Measurements from ENCODE around the gene ARF1.
A peak's percentile ranks its signal among the peaks of the same experiment; 100 is the strongest.

The ARF1 gene

DNA sequence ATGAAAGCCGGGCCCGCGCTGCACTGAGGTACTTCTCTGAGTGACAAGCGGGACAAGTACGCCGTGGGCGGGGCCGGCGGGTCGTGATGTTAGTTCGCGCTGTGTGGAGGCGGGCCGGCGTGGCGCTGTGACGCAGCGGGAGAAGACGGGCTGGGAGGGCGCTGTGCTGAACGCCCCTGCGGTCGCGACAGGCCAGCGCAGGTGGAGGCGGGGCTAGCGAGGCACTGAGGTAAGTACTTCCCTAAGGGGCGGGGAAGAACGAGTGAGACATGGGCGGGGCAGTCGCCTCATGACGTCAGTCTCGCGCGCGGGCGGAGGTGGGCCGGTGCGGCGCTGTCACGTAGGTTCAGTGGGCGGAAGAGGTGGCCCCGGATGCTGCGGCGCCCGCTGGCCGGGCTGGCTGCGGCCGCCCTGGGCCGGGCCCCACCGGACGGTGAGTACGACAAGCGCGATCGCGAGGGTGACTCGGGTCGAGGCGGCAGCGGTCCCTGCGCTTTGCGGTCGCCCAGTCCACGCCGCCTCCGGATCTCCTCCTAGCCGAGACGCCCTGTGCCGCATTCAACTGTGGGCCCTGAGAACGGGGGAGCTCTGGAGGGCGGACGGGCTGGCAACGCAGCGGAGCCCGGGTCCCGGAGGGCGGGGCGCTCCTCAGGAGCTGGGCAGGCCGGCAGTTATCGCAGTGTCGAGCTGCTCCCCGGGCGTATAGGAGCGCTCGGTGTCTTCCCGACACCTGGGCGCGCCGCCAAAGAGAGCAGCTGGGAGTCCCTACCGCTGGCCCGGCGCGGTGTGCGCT lies 57.6 kb downstream of the ARF1 start, which contains the start of gene GUK1:
GUK1 (plus strand) TSS at position 349 of the 793 bp plus-strand sequence; CDS start at position 373, 24 bp downstream.
- Histone ChIP-seq H3K27me3 (ENCODE audit: control insufficient read depth, insufficient read depth, low read length) (peaks cover 29% of the 10 kb centered on the region), H3K36me3 (ENCODE audit: control insufficient read depth, insufficient read depth, low read length) (no peaks in the 10 kb centered on the region), H3K9me3 (ENCODE audit: control insufficient read depth, insufficient read depth, low read length) (no peaks in the 10 kb centered on the region), H3K27ac (ENCODE audit: low read depth, low read length) (peak within 1 kb of the TSS; percentile 87), H3K4me1 (ENCODE audit: control insufficient read depth, insufficient read depth, low read length) (peaks cover 6% of the 10 kb centered on the region; the same call in 1 of the 2 replicates), H3K4me3 (ENCODE audit: low read depth, low read length) (peak within 1 kb of the TSS; percentile 87), H3K9ac (ENCODE audit: low read depth, low read length) (peak within 1 kb of the TSS; percentile 79)

DNA sequence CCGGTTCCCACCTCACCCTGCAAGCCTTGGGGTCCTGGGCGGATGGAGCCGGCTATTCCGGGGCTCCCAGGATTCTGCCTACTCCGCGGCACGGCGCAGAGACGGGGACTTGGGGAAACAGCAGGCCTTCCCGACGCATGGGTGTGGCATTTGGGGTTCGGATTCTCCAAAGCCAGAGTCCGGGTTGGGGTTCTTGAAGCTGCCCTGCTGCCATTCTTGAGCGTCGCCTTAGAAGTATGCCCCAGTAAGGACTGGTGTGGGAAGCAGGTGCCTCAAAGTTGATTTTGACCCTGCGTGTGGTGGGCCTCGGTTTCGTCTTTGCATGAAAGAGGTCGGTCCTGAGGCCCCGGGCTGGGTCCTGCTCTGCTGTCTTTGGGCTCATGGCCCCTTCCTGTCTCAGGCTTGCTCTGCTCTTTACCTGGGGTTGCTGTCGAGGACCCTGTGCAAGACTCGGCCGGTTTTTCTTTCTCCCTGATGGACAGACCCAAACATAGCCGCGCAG lies 58.3 kb downstream of the ARF1 start:
- Histone ChIP-seq H3K27me3 (ENCODE audit: control insufficient read depth, insufficient read depth, low read length) (peaks cover 22% of the 10 kb centered on the region), H3K36me3 (ENCODE audit: control insufficient read depth, insufficient read depth, low read length) (0 out of 2 replicates have a peak, but pooled peaks cover 3% of the 10 kb centered on the region), H3K9me3 (ENCODE audit: control insufficient read depth, insufficient read depth, low read length) (no peaks in the 10 kb centered on the region), H3K27ac (ENCODE audit: low read depth, low read length) (peak overlapping the region; percentile 78), H3K9ac (ENCODE audit: low read depth, low read length) (peak overlapping the region; percentile 79), H3K4me3 (ENCODE audit: low read depth, low read length) (peak overlapping the region; percentile 87), H3K4me1 (ENCODE audit: control insufficient read depth, insufficient read depth, low read length) (peaks cover 6% of the 10 kb centered on the region; the same call in 1 of the 2 replicates)

DNA sequence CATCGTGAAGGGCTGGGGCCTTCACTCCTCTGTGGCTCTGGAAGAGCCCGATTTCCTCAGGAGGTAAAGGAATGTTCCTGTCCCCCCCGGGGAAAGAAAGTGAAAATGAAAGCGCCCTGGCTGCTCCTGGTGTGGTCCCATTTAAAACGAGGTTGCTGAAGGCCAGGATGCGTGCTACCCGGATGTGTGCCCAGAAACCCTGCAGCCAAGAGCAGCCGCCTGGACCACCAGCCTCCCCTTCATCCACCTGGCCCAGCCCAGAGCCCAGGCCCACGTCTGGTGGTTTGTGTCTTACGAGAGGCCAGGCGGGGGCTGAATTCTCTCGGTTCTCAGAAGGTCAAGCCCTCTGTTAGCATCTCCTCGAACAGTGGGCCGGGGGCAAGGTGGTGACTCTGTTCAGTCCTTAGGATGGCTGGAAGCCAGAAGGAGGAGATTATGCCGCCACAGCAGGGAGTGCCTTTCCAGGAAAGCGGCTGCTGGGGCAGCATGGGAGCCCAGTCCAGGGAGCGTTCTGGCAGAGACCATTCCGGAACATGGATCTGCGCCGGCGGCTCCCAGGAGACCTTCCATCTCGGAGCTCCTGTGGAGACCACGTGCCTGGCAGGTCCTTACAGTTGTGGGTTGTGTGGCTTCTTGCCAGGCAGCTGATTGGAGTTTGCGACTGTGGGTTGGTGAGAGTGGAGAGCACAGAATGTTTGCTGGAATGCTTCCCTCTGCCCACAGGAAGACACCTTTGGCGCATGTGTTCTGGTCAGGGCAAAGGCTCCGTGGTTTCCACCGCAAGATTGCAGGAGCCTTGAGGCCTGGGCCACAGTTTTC lies 58.9 kb downstream of the ARF1 start:
- Histone ChIP-seq H3K36me3 (ENCODE audit: control insufficient read depth, insufficient read depth, low read length) (0 out of 2 replicates have a peak, but pooled peaks cover 3% of the 10 kb centered on the region), H3K27me3 (ENCODE audit: control insufficient read depth, insufficient read depth, low read length) (peaks cover 16% of the 10 kb centered on the region), H3K4me3 (ENCODE audit: low read depth, low read length) (peak overlapping the region; percentile 87), H3K27ac (ENCODE audit: low read depth, low read length) (peak overlapping the region; percentile 78), H3K9ac (ENCODE audit: low read depth, low read length) (0 out of 2 replicates have a peak overlapping the region, but pooled peaks have one; percentile 79), H3K4me1 (ENCODE audit: control insufficient read depth, insufficient read depth, low read length) (peaks cover 6% of the 10 kb centered on the region; the same call in 1 of the 2 replicates), H3K9me3 (ENCODE audit: control insufficient read depth, insufficient read depth, low read length) (no peaks in the 10 kb centered on the region)

DNA sequence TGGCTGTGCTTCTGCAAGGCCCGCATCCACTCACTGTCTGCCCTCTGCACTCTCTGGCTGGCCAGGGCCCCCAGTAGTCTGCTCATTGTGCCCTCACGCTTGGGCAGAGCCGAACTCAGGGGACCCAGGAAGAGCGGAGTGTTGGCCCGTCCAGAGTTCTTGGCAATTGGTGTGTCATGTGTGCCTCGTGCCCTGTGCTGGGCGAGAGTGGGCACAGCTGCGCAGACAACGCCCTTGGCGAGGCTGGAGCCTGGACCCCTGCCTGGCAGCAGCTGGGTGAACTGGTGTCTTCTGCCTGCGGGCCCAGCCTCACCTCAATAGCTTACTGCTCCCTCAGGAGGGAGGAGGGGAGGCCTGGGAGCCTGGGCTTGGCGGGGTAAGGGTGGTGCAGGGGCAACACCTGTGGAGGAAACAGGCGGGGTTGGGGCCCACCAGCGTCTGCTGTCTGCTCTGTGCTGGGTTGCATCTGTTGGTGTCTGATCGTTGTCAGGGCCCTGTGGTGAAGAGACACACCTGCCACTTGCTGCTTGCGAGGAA lies 59.7 kb downstream of the ARF1 start:
- Histone ChIP-seq H3K36me3 (ENCODE audit: control insufficient read depth, insufficient read depth, low read length) (0 out of 2 replicates have a peak, but pooled peaks cover 3% of the 10 kb centered on the region), H3K4me3 (ENCODE audit: low read depth, low read length) (no peak overlapping the region), H3K9me3 (ENCODE audit: control insufficient read depth, insufficient read depth, low read length) (no peaks in the 10 kb centered on the region), H3K9ac (ENCODE audit: low read depth, low read length) (no peak overlapping the region), H3K27me3 (ENCODE audit: control insufficient read depth, insufficient read depth, low read length) (peaks cover 8% of the 10 kb centered on the region), H3K4me1 (ENCODE audit: control insufficient read depth, insufficient read depth, low read length) (peaks cover 6% of the 10 kb centered on the region; the same call in 1 of the 2 replicates), H3K27ac (ENCODE audit: low read depth, low read length) (no peak overlapping the region)

DNA sequence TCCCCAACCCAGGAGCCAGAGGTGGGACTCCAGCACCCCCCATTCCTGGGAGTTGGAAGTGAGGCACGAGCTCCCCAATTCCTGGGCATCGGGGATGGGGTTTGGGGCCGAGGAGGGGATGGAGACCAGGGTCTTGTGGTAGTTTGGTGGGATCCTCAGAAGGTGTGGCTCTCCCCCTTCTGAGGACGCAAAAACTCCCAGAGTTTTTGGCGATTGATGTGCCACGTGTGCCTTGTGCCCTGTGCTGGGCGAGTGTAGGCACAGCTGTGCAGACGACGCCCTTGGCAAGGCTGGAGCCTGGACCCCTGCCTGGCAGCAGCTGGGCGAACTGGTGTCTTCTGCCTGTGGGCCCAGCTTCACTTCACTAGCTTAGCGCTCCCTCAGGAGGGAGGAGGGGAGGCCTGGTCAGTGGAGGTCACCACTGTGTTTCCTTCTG lies 60.2 kb downstream of the ARF1 start:
- no peaks in the 10 kb centered on the region for H3K9me3 ChIP-seq (ENCODE audit: control insufficient read depth, insufficient read depth, low read length)
- no peak overlapping the region for H3K4me3 ChIP-seq (ENCODE audit: low read depth, low read length)
- H3K27ac ChIP-seq (ENCODE audit: low read depth, low read length), result no peak overlapping the region
- 0 out of 2 replicates have a peak, but pooled peaks cover 3% of the 10 kb centered on the region for H3K36me3 ChIP-seq (ENCODE audit: control insufficient read depth, insufficient read depth, low read length)
- H3K9ac ChIP-seq (ENCODE audit: low read depth, low read length), result no peak overlapping the region
- H3K27me3 ChIP-seq (ENCODE audit: control insufficient read depth, insufficient read depth, low read length), result peaks cover 3% of the 10 kb centered on the region; the same call in 1 of the 2 replicates
- peaks cover 6% of the 10 kb centered on the region; the same call in 1 of the 2 replicates for H3K4me1 ChIP-seq (ENCODE audit: control insufficient read depth, insufficient read depth, low read length)

DNA sequence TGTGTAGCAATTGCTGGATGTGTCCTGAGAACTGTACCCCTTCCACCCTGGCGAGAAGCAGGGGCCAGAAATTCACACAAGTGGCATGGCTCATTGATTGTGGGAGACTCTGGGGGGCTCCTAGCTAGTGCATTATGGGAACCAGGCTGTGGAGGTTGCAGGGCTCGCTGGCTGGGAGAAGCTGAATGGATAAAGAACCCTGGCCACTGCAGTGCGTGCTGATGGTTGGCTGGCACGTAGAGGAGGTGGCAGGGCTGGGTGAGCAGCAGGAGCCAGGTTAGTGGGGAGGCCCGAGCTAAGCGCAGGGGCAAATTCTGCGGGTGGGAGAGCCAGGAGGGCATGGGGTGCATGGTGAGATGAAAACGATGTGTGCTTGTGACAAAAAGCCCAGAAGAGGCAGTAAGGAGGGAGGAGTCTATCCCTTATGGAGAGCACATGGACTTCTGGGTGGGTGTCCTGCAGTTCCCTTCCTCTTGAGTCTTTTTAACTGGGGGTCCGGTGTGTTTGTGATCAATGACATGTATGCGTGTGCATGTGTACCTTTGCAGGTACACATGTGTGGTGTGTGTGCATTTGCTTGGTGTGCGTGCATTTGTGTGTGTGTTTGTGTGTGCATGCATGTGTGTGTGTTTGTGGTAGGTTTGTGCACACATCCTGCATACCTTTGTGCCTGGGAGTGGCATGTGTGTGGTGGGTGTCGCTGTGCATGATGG lies 61.1 kb downstream of the ARF1 start:
- Histone ChIP-seq H3K4me1 (ENCODE audit: control insufficient read depth, insufficient read depth, low read length) (peaks cover 6% of the 10 kb centered on the region; the same call in 1 of the 2 replicates), H3K9me3 (ENCODE audit: control insufficient read depth, insufficient read depth, low read length) (no peaks in the 10 kb centered on the region), H3K9ac (ENCODE audit: low read depth, low read length) (no peak overlapping the region), H3K27me3 (ENCODE audit: control insufficient read depth, insufficient read depth, low read length) (no peaks in the 10 kb centered on the region), H3K4me3 (ENCODE audit: low read depth, low read length) (no peak overlapping the region), H3K36me3 (ENCODE audit: control insufficient read depth, insufficient read depth, low read length) (peaks cover 9% of the 10 kb centered on the region; the same call in 1 of the 2 replicates), H3K27ac (ENCODE audit: low read depth, low read length) (no peak overlapping the region)

DNA sequence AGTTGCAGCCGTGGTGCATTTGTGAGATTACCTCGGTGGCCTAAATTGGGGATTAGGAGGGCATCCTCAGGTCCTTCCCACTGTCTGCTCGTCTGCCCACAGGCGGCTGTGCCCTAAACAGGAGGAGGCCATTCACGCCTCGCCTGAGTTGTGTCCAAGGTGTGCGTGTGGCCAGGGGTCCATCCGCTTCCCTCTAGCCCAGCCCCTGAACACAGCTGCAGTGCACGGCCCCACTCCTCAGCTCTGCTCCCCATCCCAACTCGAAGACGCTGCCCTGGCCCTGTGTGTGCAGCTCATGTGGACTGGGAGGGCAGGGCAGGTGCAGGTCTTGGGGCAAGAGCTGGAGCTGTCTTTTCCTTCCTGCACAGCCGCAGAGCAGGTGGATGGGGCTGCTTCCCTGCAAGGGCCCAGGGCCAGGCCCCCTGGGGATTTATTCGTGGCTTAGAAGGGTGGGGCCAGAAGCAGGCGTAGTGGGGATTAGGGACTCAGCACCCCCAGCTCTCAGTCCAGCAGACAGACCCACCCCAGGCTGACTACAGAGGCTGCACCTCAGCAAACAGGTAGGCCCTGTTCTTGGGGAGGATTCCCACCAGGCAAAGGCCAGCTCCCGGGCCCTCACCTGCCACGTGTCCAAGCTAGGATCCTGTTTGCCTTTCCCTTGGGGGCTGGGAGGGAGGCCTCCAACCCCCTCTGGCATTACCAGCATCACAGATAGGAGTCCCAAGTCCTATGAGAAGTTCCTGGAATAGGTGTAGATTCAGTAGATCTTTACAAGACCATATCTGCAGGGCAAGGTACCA lies 61.9 kb downstream of the ARF1 start:
- Histone ChIP-seq H3K4me1 (ENCODE audit: control insufficient read depth, insufficient read depth, low read length) (peaks cover 6% of the 10 kb centered on the region; the same call in 1 of the 2 replicates), H3K27ac (ENCODE audit: low read depth, low read length) (no peak overlapping the region), H3K36me3 (ENCODE audit: control insufficient read depth, insufficient read depth, low read length) (peaks cover 11% of the 10 kb centered on the region; the same call in 1 of the 2 replicates), H3K9me3 (ENCODE audit: control insufficient read depth, insufficient read depth, low read length) (no peaks in the 10 kb centered on the region), H3K27me3 (ENCODE audit: control insufficient read depth, insufficient read depth, low read length) (no peaks in the 10 kb centered on the region), H3K9ac (ENCODE audit: low read depth, low read length) (no peak overlapping the region), H3K4me3 (ENCODE audit: low read depth, low read length) (no peak overlapping the region)

DNA sequence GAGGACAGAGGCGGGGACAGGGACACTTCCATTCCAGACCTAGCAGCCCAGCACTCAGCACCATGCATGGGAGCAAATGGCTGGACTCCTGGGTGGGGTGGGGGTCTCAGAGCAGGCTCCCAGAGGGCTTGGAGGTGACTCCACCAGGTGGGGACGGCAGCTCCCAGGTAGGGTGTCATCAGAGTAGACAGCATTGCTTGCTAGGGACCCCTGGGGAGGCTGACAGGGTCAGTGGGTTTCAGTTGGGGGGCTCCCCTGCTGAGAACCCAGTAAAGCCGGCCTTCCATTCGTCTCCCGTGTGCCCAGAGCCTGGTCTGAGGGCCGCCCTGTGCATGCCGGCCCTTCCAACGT lies 62.5 kb downstream of the ARF1 start:
- H3K36me3 ChIP-seq (ENCODE audit: control insufficient read depth, insufficient read depth, low read length), result peaks cover 11% of the 10 kb centered on the region; the same call in 1 of the 2 replicates
- no peak overlapping the region for H3K27ac ChIP-seq (ENCODE audit: low read depth, low read length)
- peaks cover 8% of the 10 kb centered on the region for H3K4me1 ChIP-seq (ENCODE audit: control insufficient read depth, insufficient read depth, low read length)
- no peaks in the 10 kb centered on the region for H3K9me3 ChIP-seq (ENCODE audit: control insufficient read depth, insufficient read depth, low read length)
- no peaks in the 10 kb centered on the region for H3K27me3 ChIP-seq (ENCODE audit: control insufficient read depth, insufficient read depth, low read length)
- no peak overlapping the region for H3K4me3 ChIP-seq (ENCODE audit: low read depth, low read length)
- H3K9ac ChIP-seq (ENCODE audit: low read depth, low read length), result no peak overlapping the region

DNA sequence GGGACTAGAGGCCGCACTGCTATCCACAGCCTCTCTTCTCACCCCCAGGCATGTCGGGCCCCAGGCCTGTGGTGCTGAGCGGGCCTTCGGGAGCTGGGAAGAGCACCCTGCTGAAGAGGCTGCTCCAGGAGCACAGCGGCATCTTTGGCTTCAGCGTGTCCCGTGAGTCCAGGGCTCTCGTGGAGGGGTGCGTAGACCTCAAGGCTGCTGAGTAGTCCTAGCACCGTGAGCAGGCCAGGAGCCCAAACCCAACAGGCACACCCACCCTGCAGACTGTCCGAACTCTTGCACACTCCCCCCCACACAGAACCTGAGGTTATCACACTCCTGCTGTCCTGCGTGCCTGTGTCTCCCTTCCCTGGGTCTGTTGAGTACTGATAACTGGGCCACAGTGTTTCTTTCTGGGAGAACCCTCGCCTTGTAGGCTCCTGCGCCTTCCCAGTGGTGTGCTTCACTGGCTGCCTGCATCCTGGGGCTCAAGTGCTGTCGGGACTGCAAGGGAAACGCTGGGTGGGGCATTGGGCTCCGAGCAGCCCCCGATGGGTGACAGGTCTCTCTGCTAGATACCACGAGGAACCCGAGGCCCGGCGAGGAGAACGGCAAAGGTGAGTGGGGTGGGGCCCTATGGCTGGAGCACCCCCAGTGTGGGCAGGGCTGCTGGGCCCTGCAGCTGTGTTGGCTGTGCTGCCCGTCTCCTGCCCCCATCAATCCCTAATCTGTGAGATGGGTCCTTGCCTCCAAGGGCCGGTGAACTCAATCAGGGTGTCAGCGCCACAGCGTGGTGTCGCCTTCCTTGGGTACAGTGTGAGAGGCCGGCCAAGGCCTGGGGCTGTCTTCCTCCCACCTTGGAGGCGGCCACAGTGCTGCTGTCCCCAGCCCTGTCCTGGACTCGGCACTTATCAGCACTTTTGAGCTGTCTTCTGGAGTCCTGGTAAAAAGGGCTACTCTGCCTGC lies 63.2 kb downstream of the ARF1 start:
- Histone ChIP-seq H3K36me3 (ENCODE audit: control insufficient read depth, insufficient read depth, low read length) (peaks cover 11% of the 10 kb centered on the region; the same call in 1 of the 2 replicates), H3K27ac (ENCODE audit: low read depth, low read length) (no peak overlapping the region), H3K4me3 (ENCODE audit: low read depth, low read length) (no peak overlapping the region), H3K4me1 (ENCODE audit: control insufficient read depth, insufficient read depth, low read length) (peaks cover 8% of the 10 kb centered on the region), H3K27me3 (ENCODE audit: control insufficient read depth, insufficient read depth, low read length) (no peaks in the 10 kb centered on the region), H3K9ac (ENCODE audit: low read depth, low read length) (no peak overlapping the region), H3K9me3 (ENCODE audit: control insufficient read depth, insufficient read depth, low read length) (no peaks in the 10 kb centered on the region)
